Raji (cell line): ENCODE results near the gene AMOT.

Experiments
- POLR2A ChIP-seq: IDR thresholded peaks from 2 replicates; pipeline ENCODE4 v1.6.1; 2011; ENCODE audit warnings: low read depth, low read length, control low read depth; ENCODE audit not compliant: insufficient read depth

AMOT gene

GRCh38 chrX:112840382-112841113, at the start of gene AMOT:
TSS of gene AMOT (minus strand) at chrX:112840831. CDS start at chrX:112823126, 17,705 bp downstream.
- no peak for TF ChIP-seq POLR2A

- TF ChIP-seq POLR2A = no peak
Observed at GRCh38 chrX:112889400-112889799, 48.8 kb upstream of the AMOT start.

GRCh38 chrX:112888916-112889315, 48.3 kb upstream of the AMOT start:
- no peak for TF ChIP-seq POLR2A

- TF ChIP-seq POLR2A = no peak
Observed at GRCh38 chrX:112877771-112878173, 37.1 kb upstream of the AMOT start.

- no peak for TF ChIP-seq POLR2A
Observed at GRCh38 chrX:112874614-112875013, 34.0 kb upstream of the AMOT start.

GRCh38 chrX:112874175-112874574, 33.5 kb upstream of the AMOT start:
- TF ChIP-seq POLR2A = no peak

GRCh38 chrX:112868586-112868985, 28.0 kb upstream of the AMOT start:
- TF ChIP-seq POLR2A = no peak

- no peak for TF ChIP-seq POLR2A
Observed at GRCh38 chrX:112867570-112867969, 26.9 kb upstream of the AMOT start.

- TF ChIP-seq POLR2A = no peak
Observed at GRCh38 chrX:112866175-112866574, 25.5 kb upstream of the AMOT start.

GRCh38 chrX:112865464-112866025, 24.9 kb upstream of the AMOT start:
- no peak for TF ChIP-seq POLR2A

GRCh38 chrX:112863850-112864249, 23.2 kb upstream of the AMOT start:
- TF ChIP-seq POLR2A = no peak

- no peak for TF ChIP-seq POLR2A
Observed at GRCh38 chrX:112857478-112857878, 16.8 kb upstream of the AMOT start.

GRCh38 chrX:112852851-112853250, 12.2 kb upstream of the AMOT start:
- no peak for TF ChIP-seq POLR2A

GRCh38 chrX:112851806-112852205, 11.2 kb upstream of the AMOT start:
- TF ChIP-seq POLR2A = no peak

GRCh38 chrX:112851161-112851779, 10.6 kb upstream of the AMOT start:
- TF ChIP-seq POLR2A = no peak

- TF ChIP-seq POLR2A = no peak
Observed at GRCh38 chrX:112849016-112849415, 8.4 kb upstream of the AMOT start.
